ENCODE measurements around the gene CINP. TPM values are rescaled to one million over a fixed set of nuclear protein-coding genes. Genes with fewer than 3 reads are reported as not detected.

CINP gene
- total and polyA plus RNA-seq, 2 of the 13 experiments (the other 11 are each of a cell fraction or from before 2014, with no cell fraction given) = 32.8 to 42.8 TPM

GRCh38 chr14:102319351-102320032 lies 43.2 kb downstream of the CINP start, which contains the start of gene ZNF839 (continued):
- TF ChIP-seq KAT8 (CRISPR knock-in tag; IDR thresholded peaks at IDR 0.05) (peak; percentile 83), ZSCAN12 (CRISPR knock-in tag; IDR thresholded peaks at IDR 0.05) (no peak), SALL1 (CRISPR knock-in tag; IDR thresholded peaks at IDR 0.05) (peak; percentile 41), FOXO4 (CRISPR knock-in tag; conservative IDR thresholded peaks at IDR 0.05) (no peak), ATF2 (CRISPR knock-in tag; IDR thresholded peaks at IDR 0.05) (peak; percentile 54; the same call in 1 of the 2 replicates), ZBTB20 (CRISPR knock-in tag; IDR thresholded peaks at IDR 0.05; ENCODE audit: borderline replicate concordance, low read depth) (no peak), SP4 (CRISPR knock-in tag; IDR thresholded peaks at IDR 0.05) (peak; percentile 81), TFDP1 (CRISPR knock-in tag; IDR thresholded peaks at IDR 0.05; ENCODE audit: borderline replicate concordance) (peak; percentile 66; the same call in 1 of the 2 replicates), ATF7-NPFF (CRISPR knock-in tag; IDR thresholded peaks at IDR 0.05; ENCODE audit: low read depth) (peak; percentile 40; the same call in 1 of the 2 replicates), ZNF138 (CRISPR knock-in tag; IDR thresholded peaks at IDR 0.05; ENCODE audit: low read depth) (0 out of 2 replicates have a peak, but pooled peaks have one; percentile 35), NR2F6 (IDR thresholded peaks at IDR 0.05) (no peak), NR2F6 (CRISPR knock-in tag; IDR thresholded peaks at IDR 0.05) (peak; percentile 21; the same call in 1 of the 2 replicates), CREM (IDR thresholded peaks at IDR 0.05) (peak; percentile 91), CREM (CRISPR knock-in tag; IDR thresholded peaks at IDR 0.05) (peak; percentile 54; the same call in 1 of the 2 replicates), FOXA1 (IDR thresholded peaks at IDR 0.05) (no peak), FOXA1 (CRISPR knock-in tag; IDR thresholded peaks at IDR 0.05) (0 out of 2 replicates have a peak, but pooled peaks have one; percentile 4), RBFOX2 (IDR thresholded peaks at IDR 0.05; ENCODE audit: low read depth, low read length) (peak; percentile 96), BCL6 (CRISPR knock-in tag; IDR thresholded peaks at IDR 0.05) (0 out of 2 replicates have a peak, but pooled peaks have one; percentile 28), ZNF768 (CRISPR knock-in tag; IDR thresholded peaks at IDR 0.05) (0 out of 2 replicates have a peak, but pooled peaks have one; percentile 19), SPEN (CRISPR knock-in tag; IDR thresholded peaks at IDR 0.05; ENCODE audit: low read depth) (peak; percentile 84; the same call in 1 of the 2 replicates), JUN (CRISPR knock-in tag; IDR thresholded peaks at IDR 0.05) (no peak), FOSL2 (CRISPR knock-in tag; IDR thresholded peaks at IDR 0.05) (peak; percentile 46), PHF8 (CRISPR knock-in tag; IDR thresholded peaks at IDR 0.05) (peak; percentile 13), ZEB1 (IDR thresholded peaks at IDR 0.05; ENCODE audit: insufficient replicate concordance, low read depth) (peak; percentile 39), EP300 (IDR thresholded peaks at IDR 0.05; ENCODE audit: low read depth in 2 of 2, low read length in 2 of 2) (peak in 1 of 2 experiments; percentile 2; a peak in 1 of 4 replicates), EP300 (CRISPR knock-in tag; IDR thresholded peaks at IDR 0.05; ENCODE audit: borderline replicate concordance) (no peak), RAD21 (CRISPR knock-in tag; IDR thresholded peaks at IDR 0.05) (peak; percentile 30; the same call in 1 of the 2 replicates), ZFY (CRISPR knock-in tag; IDR thresholded peaks at IDR 0.05) (peak; percentile 55; the same call in 1 of the 2 replicates), TAF1 (CRISPR knock-in tag; IDR thresholded peaks at IDR 0.05) (peak; percentile 62; the same call in 1 of the 2 replicates)
